Measurements from ENCODE around the gene FILIP1L.
"Not testable (repeated sequence)": the region's sequence is repeated elsewhere in the genome, so short reads cannot be mapped to it uniquely, and the experiment has no call there.

Gene FILIP1L

DNA sequence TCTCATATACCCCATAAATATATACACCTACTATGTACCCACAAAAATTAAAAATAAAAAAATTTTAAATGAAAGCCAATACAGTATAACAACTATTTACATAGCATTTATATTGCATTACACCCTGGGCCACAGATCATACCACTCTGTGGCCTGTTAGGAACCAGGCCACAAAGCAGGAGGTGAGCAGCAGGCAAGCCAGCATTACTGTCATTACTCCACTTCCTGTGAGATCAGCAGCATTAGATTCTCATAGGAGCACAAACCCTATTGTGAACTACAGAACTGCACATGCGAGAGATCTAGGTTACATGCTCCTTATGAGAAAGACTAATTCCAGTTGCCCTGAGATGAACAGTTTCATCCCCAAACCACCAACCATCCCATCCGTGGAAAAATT is 17.4 kb downstream of the FILIP1L start:
- DNase-seq = no peak

DNA sequence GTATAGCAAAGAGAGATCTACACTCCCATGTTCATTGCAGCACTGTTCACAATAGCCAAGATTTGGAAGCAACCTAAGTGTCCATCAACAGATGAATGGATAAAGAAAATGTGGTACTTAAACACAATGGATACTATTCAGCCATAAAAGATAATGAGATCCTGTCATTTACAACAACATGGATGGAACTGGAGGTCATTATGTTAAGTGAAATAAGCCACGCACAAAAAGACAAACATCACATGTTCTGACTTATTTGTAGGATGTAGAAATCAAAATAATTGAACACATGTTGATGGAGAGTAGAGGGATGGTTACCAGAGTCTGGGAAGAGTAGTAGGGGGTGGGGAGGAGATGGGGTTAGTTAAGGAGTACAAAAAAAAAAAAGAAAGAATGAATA is 18.0 kb downstream of the FILIP1L start:
- DNase-seq = not testable (repeated sequence)

DNA sequence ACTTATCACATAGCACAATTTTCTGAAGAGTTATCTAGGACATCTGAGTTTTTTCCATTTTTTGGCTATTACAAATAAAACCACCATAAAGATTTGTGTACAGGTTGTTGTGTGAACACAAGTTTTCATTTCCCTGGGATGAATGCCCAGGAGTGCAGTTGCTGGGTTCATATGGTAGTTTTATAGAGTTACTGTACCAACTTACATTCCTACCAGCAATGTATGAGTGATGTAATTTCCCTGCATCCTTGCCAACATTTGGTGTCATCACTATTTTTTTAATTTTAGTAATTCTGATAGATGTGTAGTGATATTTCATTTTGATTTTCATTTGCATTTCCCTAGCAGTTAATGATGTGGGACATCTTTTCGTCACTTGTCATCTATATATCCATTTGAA is 20.5 kb downstream of the FILIP1L start:
- no peak for DNase-seq

DNA sequence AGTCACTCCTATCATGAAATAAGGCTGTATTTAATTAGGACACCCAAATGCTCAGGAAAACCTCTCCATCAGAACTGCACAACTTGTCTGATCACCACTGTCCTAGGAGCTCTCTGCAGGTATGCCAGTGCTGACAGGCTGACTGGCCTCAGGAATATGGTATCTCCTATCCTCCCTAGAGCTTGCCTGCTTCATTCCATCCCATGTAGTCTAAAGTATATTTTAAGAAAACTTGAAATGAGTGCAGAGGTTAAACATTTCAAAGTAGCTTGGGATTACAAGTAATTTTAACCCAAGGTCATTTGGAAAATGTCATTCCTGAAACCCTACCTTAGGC is 23.7 kb downstream of the FILIP1L start:
- DNase-seq = no peak

DNA sequence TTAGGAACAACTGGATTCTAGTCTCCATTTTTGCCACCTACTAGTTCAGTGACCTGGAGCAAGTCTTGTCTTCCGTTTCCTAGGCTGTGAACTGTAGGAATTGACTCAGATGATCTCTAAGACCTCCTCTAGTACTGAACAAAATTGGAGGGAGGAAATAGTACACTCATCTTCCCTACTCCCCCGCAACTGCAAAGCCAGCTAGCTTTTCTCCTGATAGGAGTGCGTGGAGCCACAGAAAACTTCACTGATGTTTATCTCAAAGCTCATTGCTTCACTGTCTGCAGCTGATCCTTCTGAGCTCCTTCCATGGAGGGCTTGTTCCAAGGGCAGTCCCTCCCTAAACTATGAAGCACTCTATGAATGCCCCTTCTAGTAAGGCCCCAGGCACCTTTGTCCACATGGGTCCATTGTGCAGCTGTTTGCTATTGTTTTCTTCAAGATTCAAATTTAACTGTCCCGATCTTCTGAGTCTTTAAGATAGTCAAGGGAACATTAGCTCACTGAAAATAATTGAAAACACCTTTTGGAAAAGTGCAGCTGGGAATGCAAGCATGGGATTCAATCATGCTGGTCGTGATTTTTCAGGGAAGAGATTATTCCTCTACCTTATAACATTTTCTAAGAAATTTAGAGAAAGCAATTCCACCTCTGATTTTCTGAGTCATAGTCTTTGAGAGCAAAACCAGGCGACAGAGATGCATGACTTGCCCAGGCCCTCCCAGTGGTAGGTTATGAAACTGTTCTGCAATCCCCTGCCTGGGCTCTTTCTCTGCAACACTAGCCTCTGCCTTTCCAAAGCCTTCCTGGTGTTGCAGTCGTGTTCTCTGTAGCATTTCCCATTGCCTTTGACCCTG is 24.3 kb downstream of the FILIP1L start:
- no peak for DNase-seq

DNA sequence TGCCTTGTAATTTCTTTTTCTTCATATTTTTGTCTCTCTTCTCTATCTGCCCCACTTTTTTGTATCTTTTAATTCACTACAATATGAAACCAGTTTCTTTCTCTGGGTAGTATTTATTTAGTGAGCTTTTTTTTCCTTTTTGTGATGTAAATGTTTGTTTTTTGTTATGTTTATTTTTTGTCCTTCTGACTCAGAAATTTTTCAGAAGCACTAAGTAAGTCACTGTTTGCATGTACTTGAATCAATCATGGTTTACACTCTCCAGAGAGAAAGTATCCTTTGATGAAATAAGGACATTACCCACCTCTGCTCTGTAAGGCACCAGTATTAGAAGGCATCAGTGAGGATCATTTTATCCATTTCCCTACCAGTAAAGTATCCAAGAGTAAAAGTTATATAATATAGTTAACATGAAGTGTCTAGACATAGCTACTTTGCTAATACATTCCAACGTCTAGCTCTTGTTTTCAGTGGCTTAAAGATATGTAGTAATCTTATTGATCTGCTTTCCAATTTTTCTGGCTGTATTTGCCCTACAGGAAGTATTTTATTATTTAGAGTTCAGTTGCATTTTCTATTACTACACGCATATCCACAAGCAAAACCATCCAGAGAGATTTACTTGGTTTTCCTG is 25.4 kb downstream of the FILIP1L start:
- DNase-seq = no peak

DNA sequence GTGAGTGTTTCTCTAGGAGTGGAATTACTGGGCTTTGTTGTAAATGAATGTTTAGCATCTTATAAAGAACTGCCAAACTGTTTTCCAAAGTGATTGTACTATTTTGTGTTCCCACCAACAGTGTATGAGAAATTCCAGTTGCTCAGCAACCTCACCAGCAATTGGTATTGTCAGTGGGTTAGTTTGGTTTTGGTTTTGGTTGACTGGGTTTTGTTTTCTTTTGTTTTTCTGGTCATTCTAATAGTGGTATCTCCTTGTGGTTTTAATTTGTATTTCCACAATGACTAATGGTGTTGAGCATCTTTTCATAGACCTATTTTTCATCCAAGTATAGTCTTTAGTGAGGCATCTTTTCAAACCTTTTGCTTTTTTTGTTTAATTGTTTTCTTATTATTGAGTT is 27.1 kb downstream of the FILIP1L start:
- DNase-seq = no peak

DNA sequence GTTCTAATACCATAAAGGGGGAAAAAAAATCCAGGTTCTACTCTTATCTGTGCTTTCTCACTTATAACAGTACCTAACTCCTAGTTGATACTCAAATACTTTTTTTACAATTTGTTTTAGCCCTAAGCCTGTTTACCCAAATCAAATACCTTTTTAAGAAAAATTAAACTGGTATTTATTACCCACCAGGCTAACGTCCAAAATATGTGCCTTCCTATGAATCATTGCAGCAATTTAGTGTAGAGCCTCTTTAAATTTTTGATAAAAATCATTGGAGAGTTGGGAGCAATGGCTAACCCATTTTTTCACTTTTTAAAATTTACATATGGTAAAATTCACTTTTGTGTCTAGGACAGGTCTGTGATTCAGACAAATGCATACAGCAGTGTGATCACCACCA is 27.9 kb downstream of the FILIP1L start:
- no peak for DNase-seq

DNA sequence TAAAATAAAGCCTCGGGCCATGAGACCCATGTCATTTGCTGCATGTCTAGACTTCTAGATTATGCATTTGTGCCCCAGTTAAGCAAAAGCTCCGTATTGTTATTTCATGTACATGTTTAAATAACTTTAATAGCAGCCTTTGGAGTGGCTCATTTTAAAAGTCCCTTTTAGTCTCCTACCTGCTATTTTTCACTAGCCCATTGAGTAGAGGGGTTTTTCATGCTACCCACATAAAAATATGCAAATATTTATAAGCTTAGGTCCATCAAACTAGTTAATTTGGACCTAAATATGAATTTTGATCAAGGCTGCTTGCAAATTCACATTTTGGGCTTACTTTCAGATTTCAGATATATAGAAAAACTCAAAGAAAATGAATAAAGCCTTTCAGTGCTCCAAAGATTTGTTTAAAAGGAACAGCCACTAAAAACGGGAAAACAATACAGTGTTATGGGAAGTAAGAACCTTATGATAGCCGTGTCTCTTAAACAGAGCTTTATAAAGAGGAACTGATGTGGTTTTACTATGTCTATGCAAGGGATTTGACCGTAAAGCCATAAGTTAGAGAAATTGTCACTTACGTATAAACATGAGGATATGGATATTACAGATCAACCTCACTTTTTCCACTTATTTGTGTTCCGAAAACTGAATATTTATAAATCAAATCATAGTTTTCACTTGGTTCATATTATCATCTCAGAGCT is 30.0 kb downstream of the FILIP1L start:
- no peak for DNase-seq

DNA sequence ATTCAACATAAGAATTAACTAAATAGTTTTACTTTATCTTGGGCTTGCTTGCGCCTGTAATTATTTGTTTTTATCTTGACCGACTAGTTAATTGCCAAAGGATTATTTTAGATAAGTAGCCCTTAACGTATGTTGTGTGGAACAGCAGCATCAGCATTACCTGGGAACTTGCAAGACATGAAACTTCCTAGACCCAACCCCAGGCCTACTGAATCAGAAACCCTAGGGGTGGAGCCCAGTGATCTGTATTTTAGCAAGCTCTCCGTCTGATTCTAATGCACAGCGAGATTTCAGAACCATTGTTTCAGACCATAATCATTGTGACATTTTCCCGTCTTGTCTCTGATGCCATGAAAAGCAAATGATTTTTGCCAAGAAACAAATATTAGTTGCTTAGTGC is 31.1 kb downstream of the FILIP1L start:
- no peak for DNase-seq

DNA sequence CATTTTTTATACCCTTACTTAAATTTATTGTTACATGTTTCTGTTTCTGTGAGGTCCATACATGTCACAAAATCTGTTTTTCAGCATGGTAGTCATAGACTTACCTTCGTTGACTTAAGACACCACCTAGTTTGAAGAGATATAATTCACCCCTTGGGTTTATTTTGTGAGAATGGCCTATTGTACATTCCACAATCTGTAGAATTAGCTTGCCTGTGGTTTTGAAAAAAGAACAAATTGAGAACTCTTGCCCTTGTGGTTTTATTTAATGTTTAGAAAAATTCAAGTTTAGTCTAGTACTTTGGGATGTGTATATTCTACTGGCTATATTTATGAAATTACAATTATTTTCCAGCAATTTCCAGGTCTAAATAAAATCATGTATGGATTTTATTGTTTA is 31.6 kb downstream of the FILIP1L start:
- no peak for DNase-seq

DNA sequence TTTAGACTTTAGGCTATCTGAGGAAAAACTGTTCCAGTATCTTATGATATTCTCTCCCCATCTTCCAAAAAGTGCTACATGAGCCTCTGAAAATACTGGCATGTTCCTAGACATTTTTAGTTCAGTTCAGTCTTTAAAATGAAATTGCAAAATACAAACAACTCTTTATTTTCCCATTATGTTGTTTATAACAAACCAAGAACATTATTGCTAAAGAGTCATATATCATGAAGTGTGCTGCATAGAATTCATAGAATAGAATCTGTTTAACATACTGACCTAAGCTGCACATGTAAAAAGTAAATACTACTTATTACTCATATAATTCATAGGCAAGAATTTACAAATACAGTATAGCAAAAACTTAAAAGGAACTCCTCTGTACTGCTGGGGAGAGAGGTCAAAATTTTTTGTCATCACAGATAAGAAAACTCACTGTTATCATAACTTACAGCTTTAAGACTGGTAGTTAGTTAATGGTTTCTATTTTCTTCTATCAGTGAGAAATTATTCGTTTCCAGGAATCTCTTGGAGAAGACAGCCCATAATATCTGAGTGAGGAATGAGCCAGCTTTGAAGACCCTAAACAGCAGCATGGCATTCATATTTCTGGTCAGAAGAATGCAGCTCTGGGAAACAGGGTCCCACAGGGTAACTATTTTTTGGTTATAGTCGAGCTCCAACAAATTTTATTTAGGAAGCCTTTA is 32.2 kb downstream of the FILIP1L start:
- DNase-seq = no peak

DNA sequence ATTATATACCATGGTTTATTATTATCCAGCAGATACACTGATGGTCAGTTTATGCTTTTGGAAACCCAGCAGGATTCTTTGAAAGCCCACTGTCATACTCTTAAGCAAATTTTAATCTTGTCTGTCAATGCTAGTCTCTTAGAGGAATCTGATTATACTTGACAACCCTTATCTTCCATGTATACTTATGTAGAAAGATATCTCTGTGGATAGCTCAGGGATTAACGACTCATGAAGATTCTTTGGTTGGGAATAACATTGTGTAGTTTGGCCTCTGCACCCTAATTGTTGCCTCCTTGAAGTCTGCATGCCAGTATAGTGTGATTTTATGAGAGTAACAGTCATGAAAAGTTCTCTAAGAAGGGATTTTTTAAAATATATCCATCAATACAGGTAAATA is 33.0 kb downstream of the FILIP1L start:
- no peak for DNase-seq

DNA sequence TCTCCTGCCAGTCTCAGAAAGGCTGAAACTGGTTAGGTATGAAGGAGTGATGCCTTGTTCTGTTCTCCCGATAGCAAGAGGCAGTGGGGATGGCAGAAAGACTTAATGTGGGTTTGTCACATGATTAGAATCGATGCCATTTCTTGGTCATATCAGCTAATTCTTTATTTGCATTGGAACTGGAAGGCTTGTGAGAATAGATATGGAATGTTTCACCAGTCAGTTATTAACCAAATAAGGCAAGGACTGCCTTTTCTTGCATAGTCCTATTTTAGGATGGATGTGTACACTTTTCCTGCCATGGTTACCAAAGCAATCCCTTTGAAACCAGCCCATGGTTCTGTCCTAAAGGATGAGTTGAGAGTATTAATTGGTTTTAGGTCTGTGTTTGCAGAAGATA is 33.7 kb downstream of the FILIP1L start:
- DNase-seq = no peak

DNA sequence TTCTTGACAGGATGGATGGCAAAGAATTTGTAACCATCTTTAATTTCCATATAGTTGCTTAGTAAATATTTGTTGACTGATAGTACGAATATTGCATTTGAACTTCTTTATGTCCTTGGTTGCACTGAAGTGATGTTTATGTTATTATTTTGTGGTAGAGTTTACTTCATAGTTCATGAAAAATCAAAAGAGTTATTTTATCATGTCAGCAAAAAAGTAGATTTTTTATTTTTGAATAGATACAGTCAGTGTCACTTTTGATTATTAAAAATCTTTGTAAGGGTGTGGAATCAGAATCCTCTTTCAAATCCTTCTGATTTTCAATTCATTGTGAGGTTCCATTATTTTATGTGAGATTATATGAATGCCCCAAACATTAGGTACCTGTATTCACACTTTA is 35.0 kb downstream of the FILIP1L start:
- DNase-seq = no peak

DNA sequence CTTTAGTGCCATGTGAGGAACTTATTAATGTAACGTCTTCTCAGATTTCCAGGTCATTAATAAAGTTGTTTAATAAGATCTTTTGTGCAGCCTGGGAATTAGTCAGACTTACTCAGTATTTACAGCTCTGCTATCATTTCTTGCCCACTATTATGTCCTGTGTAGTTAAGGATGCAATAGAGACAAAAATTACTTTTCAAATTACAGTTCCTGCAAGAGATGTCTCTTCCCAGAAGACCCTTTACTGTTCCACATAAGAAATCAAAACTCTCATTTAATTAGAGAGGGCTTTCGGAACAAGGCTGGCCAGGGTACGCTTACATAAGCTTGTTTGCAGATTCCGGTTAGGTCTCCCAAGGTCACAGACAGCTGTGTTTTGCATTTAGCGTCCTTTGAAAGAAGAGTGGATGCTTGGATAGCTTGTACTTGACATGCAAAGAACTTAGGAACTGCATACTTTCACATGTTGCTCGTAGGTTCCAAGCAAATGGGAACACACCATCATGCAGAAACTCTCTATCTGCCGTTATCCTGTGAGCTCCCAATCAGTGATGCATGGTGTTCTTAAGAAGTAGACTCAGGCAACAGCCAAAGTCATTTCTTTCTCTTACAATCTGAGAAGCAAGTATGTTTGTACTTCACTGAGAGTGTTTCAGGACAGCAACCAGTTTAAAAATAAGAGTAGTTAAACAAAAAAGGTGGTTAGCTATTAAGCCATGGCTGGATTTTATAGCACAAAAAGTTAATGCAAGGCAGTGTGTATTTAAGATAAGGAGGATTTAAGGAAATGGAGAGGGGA is 37.4 kb downstream of the FILIP1L start:
- no peak for DNase-seq

DNA sequence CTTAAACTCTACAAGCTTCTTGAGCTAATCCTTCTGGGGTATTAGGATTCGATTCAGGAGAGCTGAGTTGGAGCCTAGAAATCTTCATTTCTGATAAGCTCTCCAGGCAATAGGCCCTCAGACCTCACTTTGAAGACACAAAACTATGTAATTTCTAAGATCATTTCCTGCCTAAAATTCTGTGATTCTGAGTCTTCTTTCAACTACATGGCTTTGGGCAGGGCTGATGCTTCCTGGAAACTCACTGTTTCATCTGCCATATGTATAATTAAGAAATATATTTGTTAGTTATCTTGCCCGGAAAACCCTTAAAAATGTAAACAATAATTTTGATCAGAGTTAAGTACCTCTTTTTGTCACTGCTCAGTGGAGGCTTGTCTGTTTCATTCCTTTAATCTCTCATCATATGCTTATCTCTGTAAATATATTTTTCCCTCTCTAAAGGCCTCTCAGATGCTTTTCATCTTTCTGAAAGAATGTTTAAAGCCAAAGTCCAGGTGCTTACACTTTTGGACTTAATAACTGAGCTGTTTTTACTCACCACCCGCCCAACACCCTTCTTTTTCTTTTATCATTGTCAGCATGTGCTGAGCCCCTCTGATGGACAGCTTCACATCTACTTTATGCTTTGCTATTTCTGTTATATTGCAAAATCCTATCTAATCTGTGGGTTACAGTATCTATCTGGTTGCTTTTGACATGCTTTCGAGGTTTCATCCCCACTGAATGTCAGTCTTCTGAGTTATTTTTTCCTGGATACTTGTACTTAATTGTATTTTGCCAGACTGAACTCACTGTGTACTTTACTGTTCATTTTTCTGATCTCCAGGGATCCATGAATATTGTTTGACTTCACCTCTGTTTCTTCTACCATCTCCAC is 38.2 kb downstream of the FILIP1L start:
- DNase-seq = no peak

DNA sequence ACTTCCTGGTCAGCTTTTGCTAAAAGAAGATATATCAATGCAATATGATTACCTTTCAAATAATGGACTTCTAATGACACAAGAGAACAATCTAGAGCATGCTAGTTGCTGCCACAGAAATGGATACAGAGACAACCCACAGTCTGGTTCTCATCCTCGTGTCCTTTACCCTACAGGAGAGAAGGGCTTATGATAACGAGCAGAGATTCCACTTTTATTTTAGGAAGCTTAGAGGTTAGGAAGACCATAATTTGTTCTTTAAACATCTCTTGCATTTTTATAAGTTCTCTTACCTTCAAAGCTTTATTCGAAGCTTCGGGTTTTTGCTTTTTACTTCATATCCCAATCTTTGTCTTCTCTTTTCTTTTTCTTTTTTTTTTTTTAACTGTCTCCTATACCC is 39.1 kb downstream of the FILIP1L start:
- no peak for DNase-seq

DNA sequence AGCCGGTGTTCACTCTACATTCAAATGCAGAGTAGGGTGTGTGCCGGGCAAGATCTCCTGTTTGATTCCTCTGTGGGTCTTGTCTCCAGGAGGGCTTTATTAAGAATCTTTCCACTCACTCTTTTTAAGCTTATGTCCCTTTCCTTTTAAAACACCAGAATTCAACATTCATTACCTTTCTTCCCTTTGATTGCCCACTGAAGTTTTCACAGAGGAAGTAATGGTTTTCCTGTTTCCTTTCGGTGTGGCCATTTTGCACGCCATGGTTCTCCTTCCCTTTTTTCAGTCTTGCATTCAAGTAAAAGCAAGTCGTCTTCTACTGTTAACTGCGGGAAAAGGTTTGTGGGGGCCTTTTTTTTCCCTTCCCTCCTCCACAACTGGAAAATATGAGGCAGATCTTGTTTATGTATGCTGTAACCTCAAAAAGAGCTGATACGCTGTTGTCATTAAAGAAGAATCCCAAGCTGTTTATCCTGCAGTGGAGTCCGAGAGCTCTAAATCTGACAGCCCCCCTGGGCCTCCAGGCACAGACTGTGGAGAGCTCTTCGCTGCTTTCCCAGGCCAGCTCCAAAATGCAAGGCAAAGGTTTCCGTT is 40.5 kb downstream of the FILIP1L start:
- DNase-seq = no peak

DNA sequence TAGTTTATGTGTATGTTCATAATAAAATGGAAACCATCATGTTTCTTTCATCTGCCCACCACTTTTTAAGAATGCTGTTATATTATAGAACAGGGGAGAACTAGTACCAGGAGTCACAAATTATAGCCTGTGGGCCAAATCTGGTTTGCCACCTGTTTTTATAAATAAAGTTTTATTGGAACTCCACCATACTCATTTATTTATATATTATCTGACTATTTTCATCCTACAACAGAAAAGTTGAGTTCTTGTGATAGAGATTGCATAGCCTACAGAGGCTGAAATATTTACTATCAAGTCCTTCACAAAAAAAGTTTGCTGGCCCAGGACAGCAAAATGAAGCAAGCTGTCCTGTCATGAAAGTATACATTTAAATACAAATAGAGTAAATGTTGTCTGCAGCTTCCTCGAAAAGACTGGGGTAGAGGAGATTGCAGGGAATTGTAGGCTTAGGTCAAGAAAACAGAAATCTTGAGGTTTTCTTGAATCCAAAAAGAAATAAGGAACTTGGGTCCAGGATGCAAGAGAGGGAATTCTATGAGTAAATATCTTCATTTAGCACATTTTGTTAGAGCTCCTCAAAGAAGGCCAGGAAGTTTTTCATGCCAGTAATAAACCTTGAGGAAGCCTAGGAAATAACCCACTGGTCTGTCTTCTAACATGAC is 41.1 kb downstream of the FILIP1L start:
- no peak for DNase-seq
